ENCODE results near the gene PLXNB2.

PLXNB2 gene, protein sequence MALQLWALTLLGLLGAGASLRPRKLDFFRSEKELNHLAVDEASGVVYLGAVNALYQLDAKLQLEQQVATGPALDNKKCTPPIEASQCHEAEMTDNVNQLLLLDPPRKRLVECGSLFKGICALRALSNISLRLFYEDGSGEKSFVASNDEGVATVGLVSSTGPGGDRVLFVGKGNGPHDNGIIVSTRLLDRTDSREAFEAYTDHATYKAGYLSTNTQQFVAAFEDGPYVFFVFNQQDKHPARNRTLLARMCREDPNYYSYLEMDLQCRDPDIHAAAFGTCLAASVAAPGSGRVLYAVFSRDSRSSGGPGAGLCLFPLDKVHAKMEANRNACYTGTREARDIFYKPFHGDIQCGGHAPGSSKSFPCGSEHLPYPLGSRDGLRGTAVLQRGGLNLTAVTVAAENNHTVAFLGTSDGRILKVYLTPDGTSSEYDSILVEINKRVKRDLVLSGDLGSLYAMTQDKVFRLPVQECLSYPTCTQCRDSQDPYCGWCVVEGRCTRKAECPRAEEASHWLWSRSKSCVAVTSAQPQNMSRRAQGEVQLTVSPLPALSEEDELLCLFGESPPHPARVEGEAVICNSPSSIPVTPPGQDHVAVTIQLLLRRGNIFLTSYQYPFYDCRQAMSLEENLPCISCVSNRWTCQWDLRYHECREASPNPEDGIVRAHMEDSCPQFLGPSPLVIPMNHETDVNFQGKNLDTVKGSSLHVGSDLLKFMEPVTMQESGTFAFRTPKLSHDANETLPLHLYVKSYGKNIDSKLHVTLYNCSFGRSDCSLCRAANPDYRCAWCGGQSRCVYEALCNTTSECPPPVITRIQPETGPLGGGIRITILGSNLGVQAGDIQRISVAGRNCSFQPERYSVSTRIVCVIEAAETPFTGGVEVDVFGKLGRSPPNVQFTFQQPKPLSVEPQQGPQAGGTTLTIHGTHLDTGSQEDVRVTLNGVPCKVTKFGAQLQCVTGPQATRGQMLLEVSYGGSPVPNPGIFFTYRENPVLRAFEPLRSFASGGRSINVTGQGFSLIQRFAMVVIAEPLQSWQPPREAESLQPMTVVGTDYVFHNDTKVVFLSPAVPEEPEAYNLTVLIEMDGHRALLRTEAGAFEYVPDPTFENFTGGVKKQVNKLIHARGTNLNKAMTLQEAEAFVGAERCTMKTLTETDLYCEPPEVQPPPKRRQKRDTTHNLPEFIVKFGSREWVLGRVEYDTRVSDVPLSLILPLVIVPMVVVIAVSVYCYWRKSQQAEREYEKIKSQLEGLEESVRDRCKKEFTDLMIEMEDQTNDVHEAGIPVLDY (N-terminal part only)

GRCh38 chr22:50306753-50307749, at the start of gene PLXNB2:
TSS of gene PLXNB2 (minus strand) at chr22:50307646. CDS start at chr22:50290584, 17,062 bp downstream.
- peak; percentile 95 for DNase-seq (ENCODE audit: low spot score)
- TF ChIP-seq CTCF (IDR thresholded peaks at IDR 0.05; ENCODE audit: extremely low read depth, missing control alignments), result no peak

DNA sequence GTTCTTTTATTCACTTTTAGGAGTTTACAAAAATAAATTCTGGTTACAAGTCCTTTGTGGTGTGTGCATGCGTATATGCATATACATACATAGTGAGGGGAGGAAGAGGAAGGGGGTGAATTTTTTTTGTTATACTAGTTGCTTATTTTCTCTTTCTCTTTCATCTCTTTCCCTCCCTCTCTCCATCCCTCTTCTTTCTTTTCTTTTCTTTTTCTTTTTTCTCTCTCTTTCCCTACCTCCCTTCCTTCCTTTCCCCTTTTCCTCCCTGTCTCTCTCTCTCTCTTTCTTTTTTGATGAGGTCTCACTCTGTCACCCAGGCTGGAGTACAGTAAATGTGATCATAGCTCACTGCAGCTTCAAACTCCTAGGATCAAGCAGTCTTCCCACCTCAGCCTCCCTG, 49.8 kb upstream of the PLXNB2 start:
- TF ChIP-seq CTCF (IDR thresholded peaks at IDR 0.05; ENCODE audit: extremely low read depth, missing control alignments), result no peak
- DNase-seq (ENCODE audit: low spot score), result no peak

- no peak for TF ChIP-seq CTCF (IDR thresholded peaks at IDR 0.05; ENCODE audit: extremely low read depth, missing control alignments)
- no peak for DNase-seq (ENCODE audit: low spot score)
These were observed 48.7 kb upstream of the PLXNB2 start for GRCh38 chr22:50356186-50356585.

DNA sequence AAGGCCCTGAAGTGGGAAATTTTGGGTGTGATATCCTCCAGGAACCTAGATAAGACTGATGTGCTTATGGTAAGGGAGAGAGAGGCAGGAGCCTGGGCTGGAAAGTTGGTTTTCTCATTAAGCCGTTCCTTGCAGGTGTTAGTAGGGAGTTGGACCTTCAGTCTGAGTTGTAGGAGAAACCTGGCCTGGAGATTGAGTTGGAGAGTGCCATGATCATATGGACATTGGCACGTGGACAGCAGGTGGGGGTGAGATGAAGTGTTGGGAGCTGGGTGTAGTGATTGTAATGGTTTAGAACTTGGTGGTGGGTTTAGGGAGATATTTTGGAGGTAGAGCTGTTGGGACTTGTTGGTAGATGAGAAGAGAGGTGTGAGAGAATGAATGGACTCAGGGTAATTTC, 40.6 kb upstream of the PLXNB2 start:
- DNase-seq (ENCODE audit: low spot score), result no peak
- TF ChIP-seq CTCF (IDR thresholded peaks at IDR 0.05; ENCODE audit: extremely low read depth, missing control alignments), result no peak

DNA sequence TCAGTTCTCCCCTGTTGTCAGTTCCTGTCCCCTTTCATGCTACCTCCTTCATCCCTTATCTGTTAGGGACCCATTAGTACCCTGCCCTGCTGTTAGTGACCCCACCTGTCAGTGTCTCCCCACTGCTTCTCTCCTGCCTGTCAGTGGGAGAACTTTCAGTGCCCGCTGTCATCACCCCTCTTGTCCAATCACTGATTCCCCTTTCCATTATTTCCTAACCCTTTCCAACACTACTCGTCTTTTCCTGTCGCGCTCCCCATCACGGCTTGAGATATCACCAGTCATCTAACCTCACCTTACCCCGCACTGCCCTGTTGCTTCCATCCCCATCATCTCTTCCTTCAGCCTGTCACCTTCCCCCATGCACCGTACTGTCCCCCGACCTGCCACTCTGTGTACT, 39.7 kb upstream of the PLXNB2 start:
- no peak for DNase-seq (ENCODE audit: low spot score)
- no peak for TF ChIP-seq CTCF (IDR thresholded peaks at IDR 0.05; ENCODE audit: extremely low read depth, missing control alignments)

DNA sequence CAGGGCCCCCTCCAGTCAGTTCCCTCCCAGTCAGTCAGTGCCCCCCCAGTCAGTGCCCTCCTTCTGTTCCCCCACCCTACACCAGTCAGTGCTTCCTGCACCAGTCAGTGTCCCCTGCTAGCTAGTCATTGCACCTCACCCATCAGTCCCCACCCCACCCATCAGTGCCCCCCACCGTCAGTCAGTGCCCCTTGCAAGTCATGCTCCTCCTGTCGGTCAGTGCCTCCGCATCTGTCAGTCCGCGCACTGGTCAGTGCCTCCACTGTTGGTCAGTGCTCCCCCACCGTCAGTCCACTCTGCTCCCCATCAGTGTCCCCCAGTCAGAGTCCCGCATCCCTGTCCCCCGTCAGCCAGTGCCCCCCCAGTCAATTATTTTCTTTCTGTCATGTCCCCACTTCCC, 39.0 kb upstream of the PLXNB2 start:
- no peak for DNase-seq (ENCODE audit: low spot score)
- no peak for TF ChIP-seq CTCF (IDR thresholded peaks at IDR 0.05; ENCODE audit: extremely low read depth, missing control alignments)
